GM12864 (cell line): ENCODE data around the gene SFMBT1.

Experiments used
- DNase-seq: peaks from one replicate; pipeline ENCODE4 v3.0.0-alpha.2; 2011; ENCODE audit warnings: low read depth
- H3K4me3 ChIP-seq: 2 replicates; pipeline ENCODE4 v1.5.1; 2011; ENCODE audit warnings: mild to moderate bottlenecking, low read depth, low read length, control low read depth
- CTCF ChIP-seq: IDR thresholded peaks from 2 replicates; pipeline ENCODE4 v1.5.1; 2011; ENCODE audit warnings: low read depth, mild to moderate bottlenecking, moderate library complexity, low read length, control low read depth, inconsistent platforms; ENCODE audit errors: missing control alignments

The SFMBT1 gene

DNA sequence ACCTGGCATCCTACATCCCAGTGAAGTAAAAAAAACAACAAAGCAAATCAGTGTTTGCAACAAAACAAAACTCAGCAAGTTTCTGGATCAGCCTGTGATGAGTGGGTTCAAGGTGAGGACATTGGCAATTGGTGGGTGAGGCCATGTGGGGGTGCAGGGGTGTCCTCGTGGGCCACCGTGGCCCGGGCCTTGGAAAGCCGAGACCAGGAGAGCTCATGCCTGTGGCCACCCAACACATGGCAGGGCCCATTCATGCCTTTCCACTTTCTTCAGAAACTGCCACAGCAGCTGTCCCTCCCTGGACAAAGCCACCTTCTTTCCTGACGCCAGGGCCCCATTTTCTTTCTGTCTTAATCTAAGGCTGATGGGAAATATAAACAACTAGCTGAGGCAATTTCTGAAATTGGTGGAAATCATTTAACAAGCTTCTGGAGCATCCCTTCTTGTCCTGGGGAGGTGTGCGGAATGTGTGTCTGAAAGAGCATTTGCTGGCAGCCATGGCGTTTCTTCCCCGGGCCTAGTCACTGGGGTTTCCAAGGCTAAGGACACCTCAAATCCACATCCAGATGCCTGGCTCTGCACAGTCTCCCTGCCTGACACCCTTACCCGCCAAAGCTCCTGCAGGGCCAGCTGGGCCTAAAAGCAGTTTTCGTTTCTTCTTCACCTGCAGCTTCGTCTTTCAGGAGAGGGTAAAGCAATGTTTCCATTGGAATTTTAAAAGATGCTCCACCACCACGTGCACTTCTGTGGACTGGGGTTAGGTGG, 34.1 kb upstream of the SFMBT1 start:
- no peak for DNase-seq
- no peak for TF ChIP-seq CTCF
- H3K4me3 ChIP-seq: no peak overlapping the region

DNA sequence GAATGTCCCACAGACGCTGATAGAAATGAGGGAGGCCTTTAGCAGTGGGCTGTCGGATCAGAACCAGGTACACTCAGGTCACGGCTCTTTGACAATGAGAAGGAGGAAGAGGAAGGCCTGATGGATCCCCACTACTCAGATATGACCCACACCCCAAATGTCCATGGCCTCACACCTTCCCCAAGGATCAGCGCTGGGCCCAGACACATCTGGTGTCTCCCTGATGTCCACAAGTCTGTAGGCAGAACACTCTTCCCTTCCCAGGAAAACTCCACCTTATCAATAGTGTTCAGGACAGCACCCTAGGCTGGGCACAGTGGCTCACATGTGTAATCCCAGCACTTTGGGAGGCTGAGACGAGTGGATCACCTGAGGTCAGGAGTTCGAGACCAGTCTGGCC, 33.3 kb upstream of the SFMBT1 start:
- TF ChIP-seq CTCF: no peak
- no peak overlapping the region for H3K4me3 ChIP-seq
- no peak for DNase-seq

DNA sequence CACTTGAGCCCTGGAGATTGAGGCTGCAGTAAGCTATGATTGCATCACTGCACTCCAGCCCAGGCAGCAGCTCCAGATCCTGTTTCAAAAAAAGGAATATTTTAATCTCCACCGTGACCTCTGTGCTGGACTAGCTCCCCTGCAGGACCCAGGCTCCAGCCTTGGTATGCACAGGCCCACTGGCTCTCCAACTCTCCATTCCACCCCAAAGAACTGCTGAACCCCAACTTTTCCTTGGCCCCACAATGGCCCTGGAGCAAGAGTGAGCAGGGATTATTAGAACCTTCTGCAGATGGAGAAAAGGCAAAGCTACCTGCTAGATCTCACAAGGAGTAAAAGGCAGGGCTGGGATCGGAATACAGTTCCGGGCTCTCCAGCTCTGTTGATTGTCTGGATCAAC, 32.8 kb upstream of the SFMBT1 start:
- H3K4me3 ChIP-seq: no peak overlapping the region
- no peak for TF ChIP-seq CTCF
- DNase-seq: no peak

DNA sequence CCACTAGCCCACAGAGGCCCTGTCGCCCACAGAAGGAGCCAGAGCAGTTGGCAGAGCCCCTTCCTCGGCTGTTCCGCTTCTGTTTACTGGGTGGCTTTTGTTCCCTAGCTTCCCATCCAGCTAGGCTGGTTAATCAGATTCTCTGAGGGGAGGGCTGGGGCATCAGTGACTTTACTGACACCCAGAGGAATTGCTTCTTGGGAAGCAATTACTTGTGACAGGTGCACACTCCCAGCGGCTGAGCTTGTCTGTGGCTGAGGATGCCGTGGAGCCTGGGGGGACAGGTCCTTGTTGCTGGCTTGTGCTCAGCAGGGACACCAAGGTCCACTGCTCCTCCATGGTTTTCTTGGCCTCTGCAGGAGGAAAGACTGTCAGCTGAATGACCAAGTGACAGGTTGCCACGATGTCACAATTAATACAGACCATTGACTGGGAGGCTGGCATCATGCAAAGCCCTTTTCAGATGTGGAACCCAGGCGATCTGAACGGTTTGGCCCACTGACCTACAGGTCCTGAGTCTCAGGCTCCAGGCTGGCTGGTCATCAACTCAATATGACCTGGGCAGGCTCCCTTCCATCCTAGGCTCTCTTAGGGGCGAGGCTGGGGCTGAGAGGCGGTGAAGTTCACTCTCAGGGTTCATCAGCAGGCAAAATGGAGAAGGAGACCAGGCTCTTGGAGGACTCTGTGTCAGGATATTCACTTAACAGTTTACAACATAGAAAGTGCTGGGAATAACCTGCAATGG, 31.8 kb upstream of the SFMBT1 start:
- H3K4me3 ChIP-seq: no peak overlapping the region
- no peak for TF ChIP-seq CTCF
- no peak for DNase-seq

DNA sequence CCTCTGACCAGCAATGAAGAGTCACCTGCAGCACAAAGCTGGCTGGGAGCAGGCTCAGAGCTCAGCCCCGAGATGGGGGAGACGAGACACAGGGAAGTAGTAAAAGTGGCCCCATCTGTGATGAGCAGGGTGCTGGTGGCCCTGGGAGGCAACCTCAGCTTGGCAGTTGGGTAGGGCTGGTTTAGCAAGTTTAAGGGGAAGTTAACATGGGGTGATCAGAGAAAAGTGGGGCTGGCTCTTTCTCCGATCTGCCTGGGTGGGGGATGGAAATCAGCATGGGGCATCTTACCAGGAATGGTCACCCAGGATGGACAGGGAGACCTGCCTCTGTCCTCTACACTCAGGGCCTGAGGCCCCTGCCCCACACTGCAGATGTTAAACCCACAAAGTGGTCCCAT, 29.9 kb upstream of the SFMBT1 start:
- H3K4me3 ChIP-seq: no peak overlapping the region
- no peak for TF ChIP-seq CTCF
- no peak for DNase-seq

DNA sequence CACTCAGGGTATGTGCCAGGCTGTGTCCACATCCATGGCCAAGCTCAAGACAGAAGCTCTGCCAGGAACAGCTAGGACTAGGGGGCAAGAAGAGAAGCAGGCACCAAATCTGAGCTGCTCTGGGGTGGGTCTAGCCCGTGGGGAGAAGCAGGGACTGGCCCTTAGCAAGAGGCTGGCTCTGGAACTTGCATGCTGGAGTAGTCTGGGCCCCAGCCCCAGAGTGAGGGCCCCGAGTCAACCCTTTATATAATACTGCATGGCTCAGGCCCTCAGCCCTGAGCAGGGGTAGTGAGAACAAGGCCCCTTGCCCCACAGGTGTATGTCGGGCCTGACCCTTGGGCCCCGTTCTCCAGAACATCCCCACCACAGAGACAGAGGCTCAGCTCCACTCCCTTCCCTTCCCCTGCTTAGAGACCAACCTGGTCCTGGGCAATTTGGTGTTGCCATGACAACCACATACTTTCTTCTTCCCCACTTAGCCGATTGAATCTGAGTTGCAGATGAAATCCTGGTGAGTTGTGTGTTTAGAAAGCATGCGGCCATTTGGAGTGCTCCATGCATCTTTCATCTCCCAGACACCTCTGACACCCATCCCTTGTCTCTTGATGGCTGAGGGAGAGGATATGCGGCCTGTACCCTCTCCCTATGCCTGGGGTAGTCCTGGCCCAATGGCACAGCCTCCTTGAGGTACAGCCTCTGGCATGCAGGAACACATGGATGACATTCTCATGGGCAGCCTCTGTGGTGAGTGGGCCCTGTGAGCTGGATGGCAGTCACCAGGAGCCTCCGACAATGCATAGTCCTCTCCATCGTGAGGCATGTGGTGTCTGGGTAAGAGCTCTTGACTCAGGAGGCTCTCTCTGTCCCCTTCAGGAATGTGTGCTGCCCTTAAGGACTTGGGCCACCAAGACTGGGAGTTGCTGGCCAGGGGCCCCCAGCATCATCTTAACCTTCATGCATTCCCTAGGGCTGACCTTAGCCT, 29.2 kb upstream of the SFMBT1 start:
- DNase-seq: no peak
- H3K4me3 ChIP-seq: no peak overlapping the region
- TF ChIP-seq CTCF: no peak
